Activated naive CD4-positive, alpha-beta T cell treated with anti-CD3 and anti-CD28 coated beads, Interleukin-2, amount 10 ng/mL, durations not matched to agents 7 days and 5 days (primary cell): Measurements from ENCODE around the gene CCSER2.
"Not testable (repeated sequence)": the region's sequence is repeated elsewhere in the genome, so short reads cannot be mapped to it uniquely, and the experiment has no call there.

ENCODE experiments used
- CTCF ChIA-PET: fragments of 350-600 bp; sonication (Branson Sonifier 250); formaldehyde crosslinking; loops from one replicate; lab custom pipeline; 2021; ENCODE audit warnings: antibody characterized with exemption; lab: Charles Lee
- DNase-seq: peaks from one replicate; pipeline ENCODE4 v3.0.0-alpha.2; 2020
- H3K27ac Mint-ChIP-seq: one replicate; pipeline ENCODE4 v1.8.0; 2021; ENCODE audit warnings: mild to moderate bottlenecking, moderate library complexity, mixed read lengths
- H3K27me3 Mint-ChIP-seq: one replicate; pipeline ENCODE4 v1.8.0; 2021; ENCODE audit warnings: mild to moderate bottlenecking, mixed read lengths
- H3K36me3 Mint-ChIP-seq: one replicate; pipeline ENCODE4 v1.8.0; 2021; ENCODE audit warnings: mixed read lengths
- H3K4me1 Mint-ChIP-seq: one replicate; pipeline ENCODE4 v1.8.0; 2021; ENCODE audit warnings: mixed read lengths
- H3K4me3 Mint-ChIP-seq: one replicate; pipeline ENCODE4 v1.8.0; 2021; ENCODE audit warnings: mild to moderate bottlenecking, moderate library complexity, mixed read lengths
- H3K9me3 Mint-ChIP-seq: one replicate; pipeline ENCODE4 v1.8.0; 2021; ENCODE audit warnings: mixed read lengths

CCSER2 gene

GRCh38 chr10:84392181-84392580, 63.8 kb downstream of the CCSER2 start:
- no peak overlapping the region for H3K4me3 Mint-ChIP-seq
- no peaks in the 10 kb centered on the region for H3K4me1 Mint-ChIP-seq
- H3K36me3 Mint-ChIP-seq, result peaks cover 47% of the 10 kb centered on the region
- DNase-seq, result no peak
- no peaks in the 10 kb centered on the region for H3K27me3 Mint-ChIP-seq
- CTCF ChIA-PET, result no interaction called here
- peaks cover 2% of the 10 kb centered on the region for H3K9me3 Mint-ChIP-seq
- H3K27ac Mint-ChIP-seq, result no peak overlapping the region

- Mint-ChIP-seq H3K36me3 (peaks cover 54% of the 10 kb centered on the region), H3K4me3 (no peak overlapping the region), H3K9me3 (peaks cover 7% of the 10 kb centered on the region), H3K27me3 (no peaks in the 10 kb centered on the region), H3K4me1 (peaks cover 3% of the 10 kb centered on the region), H3K27ac (no peak overlapping the region)
- DNase-seq, result no peak
- CTCF ChIA-PET, result no interaction called here
These were observed 67.2 kb downstream of the CCSER2 start for GRCh38 chr10:84395581-84395980.

- no peak overlapping the region for H3K27ac Mint-ChIP-seq
- no peak overlapping the region for H3K4me3 Mint-ChIP-seq
- DNase-seq, result no peak
- H3K9me3 Mint-ChIP-seq, result peaks cover 7% of the 10 kb centered on the region
- peaks cover 3% of the 10 kb centered on the region for H3K4me1 Mint-ChIP-seq
- H3K36me3 Mint-ChIP-seq, result peaks cover 63% of the 10 kb centered on the region
- H3K27me3 Mint-ChIP-seq, result no peaks in the 10 kb centered on the region
- CTCF ChIA-PET, result interaction anchor here (1.3 to 2.1 kb wide), 2 partner anchors 33 to 130 kb away, joined by 4 to 7 read pairs; no protein-coding TSS in a partner anchor
These were observed 69.4 kb downstream of the CCSER2 start for GRCh38 chr10:84397735-84398144.

DNA sequence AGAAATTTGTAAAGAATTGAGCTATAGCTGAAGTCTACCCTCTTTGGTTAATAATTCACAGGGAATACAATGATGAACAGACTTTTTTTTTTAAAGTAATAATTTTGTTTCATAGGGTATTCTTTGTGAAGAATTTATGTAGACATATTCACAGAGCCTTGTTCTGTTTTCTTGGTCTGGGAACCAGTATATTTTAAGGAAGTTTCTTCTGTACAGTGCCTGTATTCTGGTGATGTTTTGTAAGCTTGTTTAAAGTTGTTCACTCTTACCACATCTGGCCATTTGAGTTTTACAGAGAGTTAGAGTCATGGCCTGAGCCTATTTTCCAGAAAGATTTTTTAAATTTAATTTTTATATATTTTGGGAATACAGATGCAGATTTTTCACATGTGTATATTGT, 70.3 kb downstream of the CCSER2 start:
- Mint-ChIP-seq H3K27ac (no peak overlapping the region), H3K9me3 (peaks cover 7% of the 10 kb centered on the region), H3K4me3 (no peak overlapping the region), H3K4me1 (peaks cover 3% of the 10 kb centered on the region), H3K36me3 (peaks cover 64% of the 10 kb centered on the region), H3K27me3 (no peaks in the 10 kb centered on the region)
- DNase-seq, result no peak
- CTCF ChIA-PET, result interaction anchor here (1.3 to 2.1 kb wide), 2 partner anchors 32 to 131 kb away, joined by 4 to 7 read pairs; no protein-coding TSS in a partner anchor

- CTCF ChIA-PET, result interaction anchor here (1.2 kb wide), 1 partner anchor 136 kb away, joined by 3 read pairs; no protein-coding TSS in a partner anchor
- H3K4me3 Mint-ChIP-seq, result no peak overlapping the region
- H3K4me1 Mint-ChIP-seq, result peaks cover 22% of the 10 kb centered on the region
- peaks cover 60% of the 10 kb centered on the region for H3K36me3 Mint-ChIP-seq
- peaks cover 4% of the 10 kb centered on the region for H3K9me3 Mint-ChIP-seq
- H3K27me3 Mint-ChIP-seq, result no peaks in the 10 kb centered on the region
- no peak overlapping the region for H3K27ac Mint-ChIP-seq
- DNase-seq, result no peak
These were observed 73.6 kb downstream of the CCSER2 start for GRCh38 chr10:84401854-84402611.

DNA sequence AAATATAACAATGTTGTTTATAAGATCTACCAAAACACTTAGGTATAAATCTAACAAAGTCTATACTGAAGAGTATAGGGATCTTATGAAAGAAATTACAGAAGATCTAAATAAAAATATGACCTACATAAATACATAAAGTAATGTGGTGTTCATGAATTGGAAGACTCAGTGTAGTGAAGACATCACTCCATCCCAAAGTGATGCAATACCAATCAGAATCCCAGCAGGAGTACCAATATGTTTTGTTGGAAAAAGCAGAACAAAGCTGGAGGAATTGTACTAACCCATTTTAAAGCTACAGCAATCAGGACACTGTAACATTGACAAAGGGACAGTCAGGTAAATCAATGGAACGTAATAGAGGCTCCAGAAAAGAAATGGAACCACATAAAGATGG, 76.4 kb downstream of the CCSER2 start:
- H3K36me3 Mint-ChIP-seq, result peaks cover 54% of the 10 kb centered on the region
- CTCF ChIA-PET, result interaction anchor here (1.1 to 2.3 kb wide), 2 partner anchors 25 to 105 kb away, joined by 3 to 6 read pairs; no protein-coding TSS in a partner anchor
- H3K4me1 Mint-ChIP-seq, result peaks cover 24% of the 10 kb centered on the region
- H3K27ac Mint-ChIP-seq, result no peak overlapping the region
- DNase-seq, result no peak
- peaks cover 4% of the 10 kb centered on the region for H3K9me3 Mint-ChIP-seq
- H3K4me3 Mint-ChIP-seq, result no peak overlapping the region
- no peaks in the 10 kb centered on the region for H3K27me3 Mint-ChIP-seq

DNA sequence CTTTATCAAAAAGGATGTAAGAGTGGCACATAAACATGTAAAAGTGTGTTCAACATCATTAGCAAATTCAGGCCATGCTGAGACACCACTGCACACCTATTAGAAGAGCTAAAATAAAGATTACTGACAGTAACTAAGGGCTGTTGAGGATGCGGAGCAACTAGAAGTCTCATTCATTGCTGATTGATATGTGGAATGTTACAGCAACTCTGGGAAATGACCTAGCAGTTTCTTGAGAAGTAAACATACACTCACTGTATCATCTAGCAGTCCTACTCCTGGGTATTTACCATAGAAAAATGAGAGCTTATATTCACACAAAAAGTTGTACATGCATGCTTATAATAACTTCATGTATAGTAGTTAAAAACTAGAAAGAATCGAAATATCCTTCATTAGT, 77.3 kb downstream of the CCSER2 start:
- peaks cover 54% of the 10 kb centered on the region for H3K36me3 Mint-ChIP-seq
- H3K27ac Mint-ChIP-seq, result no peak overlapping the region
- H3K9me3 Mint-ChIP-seq, result peaks cover 11% of the 10 kb centered on the region
- DNase-seq, result no peak
- CTCF ChIA-PET, result interaction anchor here (1.2 to 2.3 kb wide), 2 partner anchors 25 to 138 kb away, joined by 4 to 6 read pairs; no protein-coding TSS in a partner anchor
- H3K27me3 Mint-ChIP-seq, result no peaks in the 10 kb centered on the region
- H3K4me1 Mint-ChIP-seq, result peaks cover 24% of the 10 kb centered on the region
- no peak overlapping the region for H3K4me3 Mint-ChIP-seq

DNA sequence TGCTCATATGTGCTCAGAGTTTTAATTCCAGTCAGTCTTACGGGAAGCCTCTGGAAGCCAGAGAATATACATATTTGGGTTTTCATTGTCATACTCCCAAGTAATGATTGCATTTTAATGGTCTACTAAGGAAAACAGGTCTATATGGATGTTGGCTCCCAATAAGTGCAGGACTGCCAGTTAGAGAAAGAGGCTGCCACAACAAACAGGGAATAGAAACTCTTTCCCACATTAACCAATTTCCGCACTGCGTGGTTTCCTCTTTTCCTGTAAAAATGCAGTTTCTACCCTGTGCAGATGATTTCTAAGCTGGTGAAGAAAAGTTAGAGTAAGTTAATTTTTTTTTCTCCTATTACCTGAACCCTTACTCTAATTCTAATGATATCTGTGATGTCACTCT, 78.2 kb downstream of the CCSER2 start:
- CTCF ChIA-PET, result no interaction called here
- peaks cover 24% of the 10 kb centered on the region for H3K4me1 Mint-ChIP-seq
- H3K27me3 Mint-ChIP-seq, result no peaks in the 10 kb centered on the region
- no peak for DNase-seq
- no peak overlapping the region for H3K4me3 Mint-ChIP-seq
- H3K9me3 Mint-ChIP-seq, result peaks cover 17% of the 10 kb centered on the region
- H3K36me3 Mint-ChIP-seq, result peaks cover 53% of the 10 kb centered on the region
- H3K27ac Mint-ChIP-seq, result no peak overlapping the region

DNA sequence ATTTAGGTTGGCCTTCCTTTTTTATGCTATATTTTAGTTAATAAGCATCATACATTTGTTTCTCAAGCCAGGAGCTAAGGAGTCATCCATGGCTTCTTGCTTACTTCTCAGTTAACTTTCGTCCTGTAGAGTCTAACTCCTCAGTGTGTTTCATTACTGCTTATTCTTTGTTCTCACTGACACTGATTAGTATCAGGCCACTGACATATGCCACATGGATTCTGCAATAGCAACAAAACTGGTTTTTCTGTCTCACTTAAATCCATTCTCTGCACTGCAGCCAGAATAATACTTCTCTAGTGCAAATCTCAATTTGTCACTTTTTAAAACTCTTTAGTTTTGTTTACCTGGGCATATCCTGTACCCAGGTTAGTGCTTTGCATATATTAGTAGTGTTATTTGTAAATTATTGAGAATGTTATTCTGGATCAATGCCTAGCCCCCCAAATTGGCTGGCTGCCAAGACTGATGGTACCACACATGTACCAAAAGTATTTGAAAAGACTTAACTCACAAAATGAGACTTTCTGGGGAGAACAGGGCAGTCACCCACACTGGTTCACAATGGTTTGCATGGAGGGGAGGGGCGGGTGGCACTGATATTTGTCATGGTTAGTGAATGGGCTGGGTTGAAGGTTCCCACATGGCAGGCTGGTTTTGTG, 79.1 kb downstream of the CCSER2 start:
- H3K27me3 Mint-ChIP-seq, result no peaks in the 10 kb centered on the region
- H3K36me3 Mint-ChIP-seq, result peaks cover 55% of the 10 kb centered on the region
- no peak for DNase-seq
- CTCF ChIA-PET, result no interaction called here
- H3K27ac Mint-ChIP-seq, result no peak overlapping the region
- H3K4me1 Mint-ChIP-seq, result peaks cover 24% of the 10 kb centered on the region
- no peak overlapping the region for H3K4me3 Mint-ChIP-seq
- H3K9me3 Mint-ChIP-seq, result peaks cover 27% of the 10 kb centered on the region

DNA sequence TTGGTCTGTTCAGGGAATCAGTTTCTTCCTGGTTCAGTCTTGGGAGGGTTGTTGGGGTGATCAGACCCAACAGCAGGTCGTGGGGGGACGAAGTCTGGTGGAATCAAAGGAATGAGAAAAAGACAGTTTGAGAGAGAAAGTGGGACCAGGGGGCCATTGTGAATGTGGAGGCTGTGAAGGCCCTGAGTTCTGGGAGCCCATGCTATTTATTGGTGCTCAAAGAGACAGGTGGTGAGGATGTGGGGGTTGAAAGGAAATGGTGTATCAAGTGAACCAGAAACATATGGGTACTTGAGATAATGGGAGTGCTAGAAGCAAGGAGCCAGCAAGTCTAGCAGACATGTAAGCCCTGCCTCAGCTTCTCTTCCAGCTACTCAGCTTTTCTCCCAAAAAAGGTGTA, 84.1 kb downstream of the CCSER2 start:
- CTCF ChIA-PET, result interaction anchor here (0.6 to 2.4 kb wide), 2 partner anchors 11 to 18 kb away, joined by 4 to 12 read pairs; no protein-coding TSS in a partner anchor
- Mint-ChIP-seq H3K27ac (no peak overlapping the region), H3K4me1 (peaks cover 4% of the 10 kb centered on the region), H3K4me3 (no peak overlapping the region), H3K27me3 (no peaks in the 10 kb centered on the region), H3K36me3 (peaks cover 80% of the 10 kb centered on the region), H3K9me3 (peaks cover 51% of the 10 kb centered on the region)
- no peak for DNase-seq

DNA sequence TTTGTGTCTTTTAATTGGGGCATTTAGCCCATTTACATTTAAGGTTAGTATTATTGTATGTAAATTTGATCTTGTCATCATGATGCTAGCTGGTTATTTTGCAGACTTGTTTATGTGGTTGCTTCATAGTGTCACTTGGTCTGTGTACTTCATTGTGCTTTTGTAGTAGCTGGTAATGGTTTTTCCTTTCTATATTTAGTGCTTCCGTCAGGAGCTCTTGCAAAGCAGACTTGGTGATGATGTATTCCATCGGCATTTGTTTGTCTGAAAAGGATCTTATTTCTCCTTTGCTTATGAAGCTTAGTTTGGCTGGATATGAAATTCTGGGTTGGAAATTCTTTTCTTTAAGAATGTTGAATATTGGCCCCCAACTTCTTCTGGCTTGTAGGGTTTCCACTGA, 85.7 kb downstream of the CCSER2 start:
- Mint-ChIP-seq H3K36me3 (peaks cover 89% of the 10 kb centered on the region), H3K9me3 (peaks cover 51% of the 10 kb centered on the region)
- not testable (repeated sequence) for H3K4me1 Mint-ChIP-seq, H3K27ac Mint-ChIP-seq, H3K27me3 Mint-ChIP-seq, DNase-seq, H3K4me3 Mint-ChIP-seq
- CTCF ChIA-PET, result interaction anchor here (1.1 to 2.4 kb wide), 2 partner anchors 10 to 16 kb away, joined by 3 to 12 read pairs; no protein-coding TSS in a partner anchor

- peaks cover 2% of the 10 kb centered on the region for H3K4me1 Mint-ChIP-seq
- DNase-seq, result no peak
- H3K36me3 Mint-ChIP-seq, result peaks cover 92% of the 10 kb centered on the region
- H3K27ac Mint-ChIP-seq, result no peak overlapping the region
- H3K9me3 Mint-ChIP-seq, result peaks cover 56% of the 10 kb centered on the region
- H3K27me3 Mint-ChIP-seq, result no peaks in the 10 kb centered on the region
- CTCF ChIA-PET, result interaction anchor here (1.2 kb wide), 1 partner anchor 15 kb away, joined by 4 read pairs; no protein-coding TSS in a partner anchor
- no peak overlapping the region for H3K4me3 Mint-ChIP-seq
These were observed 87.3 kb downstream of the CCSER2 start for GRCh38 chr10:84415539-84416244.

- peaks cover 57% of the 10 kb centered on the region for H3K9me3 Mint-ChIP-seq
- no peak overlapping the region for H3K27ac Mint-ChIP-seq
- CTCF ChIA-PET, result interaction anchor here (0.7 kb wide), 1 partner anchor 207 kb away, joined by 3 read pairs; no protein-coding TSS in a partner anchor
- no peak for DNase-seq
- H3K27me3 Mint-ChIP-seq, result no peaks in the 10 kb centered on the region
- H3K4me1 Mint-ChIP-seq, result peaks cover 4% of the 10 kb centered on the region
- H3K36me3 Mint-ChIP-seq, result peaks cover 92% of the 10 kb centered on the region
- no peak overlapping the region for H3K4me3 Mint-ChIP-seq
These were observed 87.8 kb downstream of the CCSER2 start for GRCh38 chr10:84416245-84416555.

- Mint-ChIP-seq H3K4me1 (peaks cover 19% of the 10 kb centered on the region), H3K9me3 (peaks cover 27% of the 10 kb centered on the region), H3K4me3 (no peak overlapping the region), H3K27me3 (no peaks in the 10 kb centered on the region), H3K36me3 (peaks cover 56% of the 10 kb centered on the region), H3K27ac (no peak overlapping the region)
- CTCF ChIA-PET, result interaction anchor here (0.6 to 0.9 kb wide), 3 partner anchors 10 to 36 kb away, joined by 3 to 4 read pairs (median 4); no protein-coding TSS in a partner anchor
- no peak for DNase-seq
These were observed 95.3 kb downstream of the CCSER2 start for GRCh38 chr10:84423719-84424118.
